SJSA1 (cell line): ENCODE measurements around the gene ADAT2. TPM values are rescaled to one million over a fixed set of nuclear protein-coding genes. Genes with fewer than 3 reads are reported as not detected.
"Not testable (repeated sequence)": the region's sequence is repeated elsewhere in the genome, so short reads cannot be mapped to it uniquely, and the experiment has no call there.

Source experiments
- DNase-seq, 2 experiments: peaks; one replicate each; pipeline ENCODE4 v3.0.0-alpha.2; 2015 to 2020; ENCODE audit warnings: low spot score in 2 of 2, low read depth in 1 of 2
- H3K27ac ChIP-seq: fragments of 250-450 bp; sonication (Bioruptor Pico); 2 replicates; pipeline ENCODE4 v1.5.1; 2020; ENCODE audit warnings: mild to moderate bottlenecking, moderate library complexity
- H3K27me3 ChIP-seq: fragments of 250-450 bp; sonication (Bioruptor Pico); replicated peaks from 2 replicates; pipeline ENCODE4 v1.5.1; 2020; ENCODE audit warnings: mild to moderate bottlenecking, moderate library complexity
- H3K36me3 ChIP-seq: fragments of 250-450 bp; sonication (Bioruptor Pico); 2 replicates; pipeline ENCODE4 v1.5.1; 2020; ENCODE audit warnings: mild to moderate bottlenecking
- H3K4me1 ChIP-seq: fragments of 250-450 bp; sonication (Bioruptor Pico); replicated peaks from 2 replicates; pipeline ENCODE4 v1.6.1; 2021; ENCODE audit warnings: mild to moderate bottlenecking
- H3K4me3 ChIP-seq: fragments of 250-450 bp; sonication (Bioruptor Pico); 2 replicates; pipeline ENCODE4 v1.5.1; 2020; ENCODE audit warnings: mild to moderate bottlenecking
- H3K9me3 ChIP-seq: fragments of 250-450 bp; sonication (Bioruptor Pico); replicated peaks from 2 replicates; pipeline ENCODE4 v1.5.1; 2020; ENCODE audit warnings: mild to moderate bottlenecking
- total RNA-seq: library from RNA; depleted of rRNA; stranded (reverse); fragments of >200 nt; shearing (Covaris generic); gene quantifications from 2 replicates; pipeline ENCODE4 v1.2.3, GENCODE V29; 2014; rRNA removed

ADAT2 gene
- total RNA-seq, result 3.1 and 5.5 TPM in 2 replicates

- peak within 1 kb of the TSS; percentile 30 for H3K27ac ChIP-seq
- no peaks in the 10 kb centered on the region for H3K27me3 ChIP-seq
- peak; percentile 92 to 95 for DNase-seq
- no peaks in the 10 kb centered on the region for H3K9me3 ChIP-seq
- H3K4me1 ChIP-seq, result peaks cover 5% of the 10 kb centered on the region; the same call in 1 of the 2 replicates
- H3K36me3 ChIP-seq, result no peaks in the 10 kb centered on the region
- peak within 1 kb of the TSS; percentile 60 for H3K4me3 ChIP-seq
These were observed at the start of gene ADAT2, which contains the start of gene PEX3 for GRCh38 chr6:143450453-143451371. TSS of gene ADAT2 (minus strand) at chr6:143450695. CDS start at chr6:143450658, 37 bp downstream. TSS of gene PEX3 (plus strand) at chr6:143450805. CDS start at chr6:143451043, 238 bp downstream.

- H3K27ac ChIP-seq, result no peak overlapping the region
- H3K9me3 ChIP-seq, result no peaks in the 10 kb centered on the region
- H3K4me1 ChIP-seq, result no peaks in the 10 kb centered on the region
- DNase-seq, result no peak
- no peak overlapping the region for H3K4me3 ChIP-seq
- H3K27me3 ChIP-seq, result no peaks in the 10 kb centered on the region
- peaks cover 26% of the 10 kb centered on the region for H3K36me3 ChIP-seq
These were observed 47.9 kb upstream of the ADAT2 start for GRCh38 chr6:143498428-143498827.

GRCh38 chr6:143496974-143497373, 46.5 kb upstream of the ADAT2 start:
- no peak for DNase-seq
- H3K4me3 ChIP-seq, result no peak overlapping the region
- H3K36me3 ChIP-seq, result peaks cover 20% of the 10 kb centered on the region; the same call in 1 of the 2 replicates
- no peak overlapping the region for H3K27ac ChIP-seq
- no peaks in the 10 kb centered on the region for H3K4me1 ChIP-seq
- no peaks in the 10 kb centered on the region for H3K27me3 ChIP-seq
- no peaks in the 10 kb centered on the region for H3K9me3 ChIP-seq

GRCh38 chr6:143490775-143491174, 40.3 kb upstream of the ADAT2 start:
- no peak for DNase-seq
- H3K36me3 ChIP-seq, result peaks cover 7% of the 10 kb centered on the region; the same call in 1 of the 2 replicates

GRCh38 chr6:143490244-143490643, 39.7 kb upstream of the ADAT2 start:
- Histone ChIP-seq H3K27ac (no peak overlapping the region), H3K27me3 (no peaks in the 10 kb centered on the region), H3K9me3 (no peaks in the 10 kb centered on the region), H3K4me3 (no peak overlapping the region), H3K4me1 (no peaks in the 10 kb centered on the region), H3K36me3 (peaks cover 7% of the 10 kb centered on the region; the same call in 1 of the 2 replicates)
- no peak for DNase-seq

More at GRCh38 chr6:143490775-143491174, 40.3 kb upstream of the ADAT2 start:
- Histone ChIP-seq H3K27ac (no peak overlapping the region), H3K4me1 (no peaks in the 10 kb centered on the region), H3K9me3 (no peaks in the 10 kb centered on the region), H3K4me3 (no peak overlapping the region), H3K27me3 (no peaks in the 10 kb centered on the region)

GRCh38 chr6:143486752-143487151, 36.3 kb upstream of the ADAT2 start:
- H3K4me1 ChIP-seq, result no peaks in the 10 kb centered on the region
- H3K36me3 ChIP-seq, result no peaks in the 10 kb centered on the region
- no peaks in the 10 kb centered on the region for H3K9me3 ChIP-seq
- H3K27ac ChIP-seq, result no peak overlapping the region
- no peak for DNase-seq
- H3K4me3 ChIP-seq, result no peak overlapping the region
- no peaks in the 10 kb centered on the region for H3K27me3 ChIP-seq

GRCh38 chr6:143485967-143486366, 35.5 kb upstream of the ADAT2 start:
- DNase-seq, result no peak
- H3K9me3 ChIP-seq, result no peaks in the 10 kb centered on the region

GRCh38 chr6:143482593-143482992, 32.1 kb upstream of the ADAT2 start:
- Histone ChIP-seq H3K4me1 (no peaks in the 10 kb centered on the region), H3K27me3 (no peaks in the 10 kb centered on the region), H3K4me3 (no peak overlapping the region), H3K36me3 (0 out of 2 replicates have a peak, but pooled peaks cover 3% of the 10 kb centered on the region), H3K27ac (no peak overlapping the region), H3K9me3 (no peaks in the 10 kb centered on the region)
- DNase-seq, result no peak

More at GRCh38 chr6:143485967-143486366, 35.5 kb upstream of the ADAT2 start:
- no peaks in the 10 kb centered on the region for H3K4me1 ChIP-seq
- no peaks in the 10 kb centered on the region for H3K36me3 ChIP-seq
- H3K27ac ChIP-seq, result no peak overlapping the region
- H3K4me3 ChIP-seq, result no peak overlapping the region
- no peaks in the 10 kb centered on the region for H3K27me3 ChIP-seq

- Histone ChIP-seq H3K4me3 (no peak overlapping the region), H3K36me3 (0 out of 2 replicates have a peak, but pooled peaks cover 7% of the 10 kb centered on the region), H3K27ac (no peak overlapping the region), H3K4me1 (no peaks in the 10 kb centered on the region), H3K27me3 (no peaks in the 10 kb centered on the region), H3K9me3 (no peaks in the 10 kb centered on the region)
- DNase-seq, result no peak
These were observed 28.1 kb upstream of the ADAT2 start for GRCh38 chr6:143478479-143479062.

- Histone ChIP-seq H3K36me3 (0 out of 2 replicates have a peak, but pooled peaks cover 11% of the 10 kb centered on the region), H3K4me3 (no peak overlapping the region), H3K27ac (no peak overlapping the region), H3K9me3 (no peaks in the 10 kb centered on the region), H3K27me3 (no peaks in the 10 kb centered on the region), H3K4me1 (no peaks in the 10 kb centered on the region)
- DNase-seq, result no peak
These were observed 26.1 kb upstream of the ADAT2 start for GRCh38 chr6:143476545-143476944.

- Histone ChIP-seq H3K4me1 (no peaks in the 10 kb centered on the region), H3K27me3 (no peaks in the 10 kb centered on the region), H3K36me3 (peaks cover 9% of the 10 kb centered on the region; the same call in 1 of the 2 replicates), H3K4me3 (no peak overlapping the region), H3K9me3 (no peaks in the 10 kb centered on the region), H3K27ac (no peak overlapping the region)
- no peak for DNase-seq
These were observed 21.3 kb upstream of the ADAT2 start for GRCh38 chr6:143471822-143472221.

GRCh38 chr6:143468823-143469222, 18.3 kb upstream of the ADAT2 start:
- H3K27me3 ChIP-seq, DNase-seq, H3K36me3 ChIP-seq, H3K4me1 ChIP-seq, H3K27ac ChIP-seq, H3K4me3 ChIP-seq, H3K9me3 ChIP-seq: not testable (repeated sequence)

GRCh38 chr6:143468026-143468425, 17.5 kb upstream of the ADAT2 start:
- no peaks in the 10 kb centered on the region for H3K27me3 ChIP-seq
- no peak overlapping the region for H3K27ac ChIP-seq
- no peak overlapping the region for H3K4me3 ChIP-seq
- peaks cover 9% of the 10 kb centered on the region for H3K36me3 ChIP-seq
- H3K9me3 ChIP-seq, result no peaks in the 10 kb centered on the region
- no peaks in the 10 kb centered on the region for H3K4me1 ChIP-seq
- no peak for DNase-seq

- Histone ChIP-seq H3K27ac (no peak overlapping the region), H3K4me1 (no peaks in the 10 kb centered on the region), H3K4me3 (no peak overlapping the region), H3K9me3 (no peaks in the 10 kb centered on the region), H3K36me3 (peaks cover 5% of the 10 kb centered on the region), H3K27me3 (no peaks in the 10 kb centered on the region)
- no peak for DNase-seq
These were observed 15.1 kb upstream of the ADAT2 start for GRCh38 chr6:143465546-143465945.
